Brain pericyte (primary cell): ENCODE measurements around the gene SNRPD2.
"Not testable (repeated sequence)": the region's sequence is repeated elsewhere in the genome, so short reads cannot be mapped to it uniquely, and the experiment has no call there.

Experiments used
- DNase-seq: peaks from one replicate; pipeline ENCODE4 v3.0.0-alpha.2; 2012; ENCODE audit warnings: low read depth, low spot score

The SNRPD2 gene

GRCh38 chr19:45691516-45692186 is at the start of gene SNRPD2:
SNRPD2 (minus strand) TSS chr19:45691953; CDS start chr19:45691888, 65 bp downstream.
- DNase-seq, result peak; percentile 87

- no peak for DNase-seq
Measured at GRCh38 chr19:45739498-45740439, 48.0 kb upstream of the SNRPD2 start.

GRCh38 chr19:45733160-45733810 is 41.5 kb upstream of the SNRPD2 start, which contains the start of gene MEIOSIN:
MEIOSIN (plus strand) TSS chr19:45733439; CDS start chr19:45735377, 1,938 bp downstream.
- DNase-seq, result no peak

GRCh38 chr19:45730368-45731288 is 38.9 kb upstream of the SNRPD2 start, which contains the start of gene FBXO46:
FBXO46 (minus strand) TSS chr19:45730896; CDS start chr19:45713495, 17,401 bp downstream.
- DNase-seq, result peak; percentile 89

GRCh38 chr19:45729800-45730290 is 38.1 kb upstream of the SNRPD2 start:
- no peak for DNase-seq

- not testable (repeated sequence) for DNase-seq
Measured at GRCh38 chr19:45728683-45729082, 36.9 kb upstream of the SNRPD2 start.

GRCh38 chr19:45720065-45720464 is 28.3 kb upstream of the SNRPD2 start:
- not testable (repeated sequence) for DNase-seq

GRCh38 chr19:45717983-45718650 is 26.4 kb upstream of the SNRPD2 start:
- no peak for DNase-seq

GRCh38 chr19:45717131-45717982 is 25.6 kb upstream of the SNRPD2 start:
- peak; percentile 99 for DNase-seq

GRCh38 chr19:45716359-45717130 is 24.8 kb upstream of the SNRPD2 start:
- no peak for DNase-seq

- DNase-seq, result no peak
Measured at GRCh38 chr19:45715139-45715538, 23.4 kb upstream of the SNRPD2 start.

GRCh38 chr19:45713141-45713540 is 21.4 kb upstream of the SNRPD2 start:
- no peak for DNase-seq

- DNase-seq, result no peak
Measured at GRCh38 chr19:45712699-45713067, 20.9 kb upstream of the SNRPD2 start.

GRCh38 chr19:45711851-45712698 is 20.3 kb upstream of the SNRPD2 start:
- no peak for DNase-seq

GRCh38 chr19:45710356-45711130 is 18.8 kb upstream of the SNRPD2 start:
- DNase-seq, result no peak

GRCh38 chr19:45705710-45706415 is 14.1 kb upstream of the SNRPD2 start:
- DNase-seq, result no peak
